ENCODE data around the gene KDM1A.

The KDM1A gene

GRCh38 chr1:23029337-23029736 is 10.1 kb downstream of the KDM1A start:
- no peak for DNase-seq (ENCODE audit: extremely low spot score)
- POLR2A ChIA-PET = no interaction called here
- CTCF ChIA-PET = interaction anchor here (1.2 to 2.5 kb wide), 3 partner anchors 9 to 135 kb away, joined by 3 to 7 read pairs (median 3); no protein-coding TSS in a partner anchor
- TF ChIP-seq CTCF (IDR thresholded peaks at IDR 0.05; ENCODE audit: control extremely low read depth, extremely low read depth, low read depth, missing control alignments) = no peak

- ChIA-PET POLR2A (no interaction called here), CTCF (interaction anchor here (1.0 kb wide), 1 partner anchor 23 kb away, joined by 3 read pairs; no protein-coding TSS in a partner anchor)
- DNase-seq (ENCODE audit: extremely low spot score) = no peak
- TF ChIP-seq CTCF (IDR thresholded peaks at IDR 0.05; ENCODE audit: control extremely low read depth, extremely low read depth, low read depth, missing control alignments) = no peak
Observed at GRCh38 chr1:23035823-23036452, 16.7 kb downstream of the KDM1A start.

GRCh38 chr1:23037081-23037740 is 17.9 kb downstream of the KDM1A start:
- DNase-seq (ENCODE audit: extremely low spot score) = no peak
- no peak for TF ChIP-seq CTCF (IDR thresholded peaks at IDR 0.05; ENCODE audit: control extremely low read depth, extremely low read depth, low read depth, missing control alignments)
- CTCF ChIA-PET = interaction anchor here (1.0 to 1.5 kb wide), 2 partner anchors 16 to 21 kb away, joined by 3 to 4 read pairs; no protein-coding TSS in a partner anchor
- POLR2A ChIA-PET = no interaction called here

- no peak for TF ChIP-seq CTCF (IDR thresholded peaks at IDR 0.05; ENCODE audit: control extremely low read depth, extremely low read depth, low read depth, missing control alignments)
- CTCF ChIA-PET = interaction anchor here (1.5 kb wide), 1 partner anchor 17 kb away, joined by 5 read pairs; no protein-coding TSS in a partner anchor
Observed at GRCh38 chr1:23039308-23039826, 20.1 kb downstream of the KDM1A start.

GRCh38 chr1:23040509-23040908 is 21.2 kb downstream of the KDM1A start:
- POLR2A ChIA-PET = no interaction called here
- CTCF ChIA-PET = interaction anchor here (0.7 to 1.5 kb wide), 2 partner anchors 15 to 1706 kb away, joined by 3 to 5 read pairs; no protein-coding TSS in a partner anchor
- TF ChIP-seq CTCF (IDR thresholded peaks at IDR 0.05; ENCODE audit: control extremely low read depth, extremely low read depth, low read depth, missing control alignments) = no peak
- no peak for DNase-seq (ENCODE audit: extremely low spot score)

More at GRCh38 chr1:23039308-23039826, 20.1 kb downstream of the KDM1A start:
- DNase-seq (ENCODE audit: extremely low spot score) = no peak
- POLR2A ChIA-PET = no interaction called here

GRCh38 chr1:23044035-23044434 is 24.8 kb downstream of the KDM1A start:
- ChIA-PET POLR2A (no interaction called here), CTCF (interaction anchor here (0.9 to 1.9 kb wide), 5 partner anchors 12 to 140 kb away, joined by 3 to 7 read pairs (median 3); no protein-coding TSS in a partner anchor)
- DNase-seq (ENCODE audit: extremely low spot score) = no peak
- TF ChIP-seq CTCF (IDR thresholded peaks at IDR 0.05; ENCODE audit: control extremely low read depth, extremely low read depth, low read depth, missing control alignments) = no peak
